Fibroblast of pulmonary artery (primary cell): ENCODE measurements around the gene KRT3.

Experiments used
- DNase-seq: peaks from one replicate; pipeline ENCODE4 v3.0.0-alpha.2; 2010; ENCODE audit warnings: low read depth
- H3K4me3 ChIP-seq: replicated peaks from 2 replicates; pipeline ENCODE4 v1.5.1; 2011; ENCODE audit warnings: low read depth, mild to moderate bottlenecking, control low read depth, low read length, moderate library complexity
- TF ChIP-seq, protein P1 (sequence below): IDR thresholded peaks from 2 replicates; pipeline ENCODE4 v1.5.1; 2011; ENCODE audit warnings: mild to moderate bottlenecking, control low read depth, low read length, inconsistent platforms; ENCODE audit errors: missing control alignments

KRT3 gene

GRCh38 chr12:52817003-52817698 is 21.2 kb upstream of the KRT3 start:
- DNase-seq = no peak
- TF ChIP-seq, protein P1, sequence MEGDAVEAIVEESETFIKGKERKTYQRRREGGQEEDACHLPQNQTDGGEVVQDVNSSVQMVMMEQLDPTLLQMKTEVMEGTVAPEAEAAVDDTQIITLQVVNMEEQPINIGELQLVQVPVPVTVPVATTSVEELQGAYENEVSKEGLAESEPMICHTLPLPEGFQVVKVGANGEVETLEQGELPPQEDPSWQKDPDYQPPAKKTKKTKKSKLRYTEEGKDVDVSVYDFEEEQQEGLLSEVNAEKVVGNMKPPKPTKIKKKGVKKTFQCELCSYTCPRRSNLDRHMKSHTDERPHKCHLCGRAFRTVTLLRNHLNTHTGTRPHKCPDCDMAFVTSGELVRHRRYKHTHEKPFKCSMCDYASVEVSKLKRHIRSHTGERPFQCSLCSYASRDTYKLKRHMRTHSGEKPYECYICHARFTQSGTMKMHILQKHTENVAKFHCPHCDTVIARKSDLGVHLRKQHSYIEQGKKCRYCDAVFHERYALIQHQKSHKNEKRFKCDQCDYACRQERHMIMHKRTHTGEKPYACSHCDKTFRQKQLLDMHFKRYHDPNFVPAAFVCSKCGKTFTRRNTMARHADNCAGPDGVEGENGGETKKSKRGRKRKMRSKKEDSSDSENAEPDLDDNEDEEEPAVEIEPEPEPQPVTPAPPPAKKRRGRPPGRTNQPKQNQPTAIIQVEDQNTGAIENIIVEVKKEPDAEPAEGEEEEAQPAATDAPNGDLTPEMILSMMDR = no peak
- H3K4me3 ChIP-seq = no peak overlapping the region

DNA sequence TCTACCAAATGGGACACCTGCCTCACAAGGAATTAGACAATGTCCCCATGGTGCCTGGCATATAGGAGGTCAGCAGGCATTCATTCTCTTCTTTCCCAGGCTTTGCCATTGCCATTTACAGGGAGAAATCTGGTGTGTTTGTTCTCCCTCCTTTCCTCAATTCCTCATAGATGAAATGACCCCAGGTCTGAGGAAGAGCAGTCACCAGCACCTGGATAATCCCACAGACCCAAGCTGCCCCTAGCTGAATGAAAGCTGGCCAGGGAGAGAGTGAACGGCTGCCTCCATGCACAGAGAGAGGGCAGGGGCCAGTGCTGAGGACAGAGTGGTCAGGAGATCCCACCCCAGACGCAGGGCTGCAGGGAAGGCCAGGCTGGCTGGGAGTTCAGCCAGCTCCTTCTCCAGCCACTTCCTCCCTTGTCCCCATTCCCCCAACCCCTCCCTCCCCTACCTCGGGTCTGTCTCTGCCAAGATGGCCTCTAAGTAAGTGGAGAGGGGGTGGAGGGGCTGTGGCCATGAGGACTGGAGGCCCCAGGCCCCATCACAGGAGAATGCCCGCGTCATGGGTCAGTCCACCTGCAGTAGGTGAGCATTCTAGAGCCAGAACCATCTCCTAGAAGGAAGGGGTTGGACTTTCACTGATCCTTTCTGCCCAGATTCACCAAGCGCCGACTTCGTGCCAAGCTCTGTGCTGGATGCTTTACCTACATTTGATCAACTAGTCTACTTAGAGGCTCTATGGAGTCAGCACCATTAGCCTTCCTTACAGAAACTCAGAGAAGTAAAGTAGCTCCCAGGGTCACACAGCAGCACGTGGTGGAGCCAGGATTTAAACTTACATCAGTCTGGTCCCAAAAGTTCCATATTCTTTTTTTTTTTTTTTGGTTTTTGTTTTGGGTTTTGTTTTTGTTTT is 20.0 kb upstream of the KRT3 start:
- H3K4me3 ChIP-seq = no peak overlapping the region
- no peak for DNase-seq
- TF ChIP-seq, protein P1 = no peak

DNA sequence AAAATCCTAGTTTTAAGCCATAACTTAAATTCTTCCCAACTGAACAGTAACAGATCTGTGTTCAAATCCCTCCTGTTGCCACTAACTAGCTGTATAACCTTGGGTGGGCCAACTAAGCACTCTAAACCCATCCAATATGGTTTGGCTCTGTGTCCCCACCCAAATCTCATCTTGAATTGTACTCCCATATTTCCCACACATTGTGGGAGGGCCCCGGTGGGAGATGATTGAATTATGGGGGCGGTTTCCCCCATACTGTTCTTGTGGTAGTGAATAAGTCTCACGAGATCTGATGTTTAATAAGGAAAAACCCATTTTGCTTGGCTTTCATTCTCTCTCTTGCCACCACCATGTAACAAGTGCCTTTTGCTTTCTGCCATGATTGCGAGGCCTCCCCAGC is 19.2 kb upstream of the KRT3 start:
- no peak overlapping the region for H3K4me3 ChIP-seq
- TF ChIP-seq, protein P1 = no peak
- no peak for DNase-seq

DNA sequence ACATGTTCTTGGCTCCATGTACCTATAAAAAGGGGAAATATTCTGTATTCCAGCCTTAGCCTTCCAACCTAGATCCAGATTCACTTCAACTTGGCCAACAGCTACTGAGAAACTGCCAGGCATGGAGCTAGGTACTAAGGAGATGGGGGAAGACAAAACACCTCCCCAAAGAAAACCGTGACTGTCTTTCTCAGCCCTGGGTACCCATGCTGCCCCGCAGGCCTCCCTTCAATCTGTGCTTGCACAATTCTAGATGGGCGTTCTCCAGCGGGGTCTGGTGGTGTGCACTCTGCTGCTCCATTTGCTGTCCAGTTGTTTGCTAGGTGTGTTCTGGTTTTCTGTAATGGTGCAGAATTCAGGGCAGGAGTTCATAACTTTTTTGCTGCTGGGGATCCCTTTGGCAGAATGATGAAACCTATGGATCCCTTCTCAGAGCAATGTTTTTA is 18.8 kb upstream of the KRT3 start:
- TF ChIP-seq, protein P1 = no peak
- no peak for DNase-seq

GRCh38 chr12:52813885-52814709 is 18.2 kb upstream of the KRT3 start, which contains the start of gene KRT4:
Gene KRT4, minus strand, starts transcription at chr12:52814116. Its CDS starts 58 bp downstream, at chr12:52814058.
- no peak for DNase-seq
- TF ChIP-seq, protein P1 = no peak

More for the DNA sequence above, 18.8 kb upstream of the KRT3 start:
- no peak overlapping the region for H3K4me3 ChIP-seq

GRCh38 chr12:52813203-52813819 is 17.4 kb upstream of the KRT3 start:
- no peak for DNase-seq

More at GRCh38 chr12:52813885-52814709, 18.2 kb upstream of the KRT3 start, which contains the start of gene KRT4:
- no peak within 1 kb of the TSS for H3K4me3 ChIP-seq

More at GRCh38 chr12:52813203-52813819, 17.4 kb upstream of the KRT3 start:
- TF ChIP-seq, protein P1 = no peak
- H3K4me3 ChIP-seq = no peak overlapping the region
